WTC11 (cell line): ENCODE data around the gene PTCD3.

ENCODE experiments used
- AR ChIP-seq: fragments of 250-450 bp; sonication (Bioruptor Pico); IDR thresholded peaks from 2 replicates; pipeline ENCODE4 v1.9.0; 2021; ENCODE audit warnings: mild to moderate bottlenecking
- ATF2 ChIP-seq: sonication (generic); formaldehyde crosslinking; IDR thresholded peaks from 2 replicates; pipeline ENCODE4 v1.8.1; 2022; ENCODE audit warnings: low read depth, missing genetic modification reagents, borderline replicate concordance
- CTCF ChIP-seq: fragments of 200-600 bp; IDR thresholded peaks from 2 replicates; pipeline ENCODE4 v1.8.0; 2022; ENCODE audit warnings: antibody characterized with exemption
- GABPB1 ChIP-seq: sonication (generic); formaldehyde crosslinking; IDR thresholded peaks from 2 replicates; pipeline ENCODE4 v1.8.1; 2023; ENCODE audit warnings: mild to moderate bottlenecking, missing genetic modification reagents
- JUN ChIP-seq: sonication (generic); formaldehyde crosslinking; IDR thresholded peaks from 2 replicates; pipeline ENCODE4 v1.8.0; 2023; ENCODE audit warnings: mild to moderate bottlenecking, missing genetic modification reagents
- KAT7 ChIP-seq: sonication (generic); formaldehyde crosslinking; IDR thresholded peaks from 2 replicates; pipeline ENCODE4 v1.8.1; 2023; ENCODE audit warnings: missing genetic modification reagents, mild to moderate bottlenecking, borderline replicate concordance
- TP53 ChIP-seq: sonication (generic); formaldehyde crosslinking; IDR thresholded peaks from 2 replicates; pipeline ENCODE4 v1.8.1; 2023; ENCODE audit warnings: mild to moderate bottlenecking, missing genetic modification reagents
- USF2 ChIP-seq: sonication (generic); formaldehyde crosslinking; IDR thresholded peaks from 2 replicates; pipeline ENCODE4 v1.8.1; 2023; ENCODE audit warnings: mild to moderate bottlenecking, missing genetic modification reagents, moderate library complexity
- ZBTB21 ChIP-seq: sonication (generic); formaldehyde crosslinking; IDR thresholded peaks from 2 replicates; pipeline ENCODE4 v1.8.1; 2023; ENCODE audit warnings: mild to moderate bottlenecking, missing genetic modification reagents, borderline replicate concordance
- ZNF121 ChIP-seq: sonication (generic); formaldehyde crosslinking; IDR thresholded peaks from 2 replicates; pipeline ENCODE4 v1.8.0; 2023; ENCODE audit warnings: missing genetic modification reagents
- ZNF263 ChIP-seq: sonication (generic); formaldehyde crosslinking; IDR thresholded peaks from 2 replicates; pipeline ENCODE4 v1.8.1; 2022; ENCODE audit warnings: low read depth, mild to moderate bottlenecking, moderate library complexity, missing genetic modification reagents

GRCh38 chr2:86150502-86150901 is 44.5 kb downstream of the PTCD3 start:
- no peak for TF ChIP-seq CTCF
- no peak for TF ChIP-seq AR (CRISPR knock-in tag)
- no peak for TF ChIP-seq USF2
- TF ChIP-seq ATF2, result no peak
- TF ChIP-seq ZNF263 (CRISPR knock-in tag), result no peak
- TF ChIP-seq JUN (CRISPR knock-in tag), result no peak
- no peak for TF ChIP-seq KAT7 (CRISPR knock-in tag)
- no peak for TF ChIP-seq GABPB1 (CRISPR knock-in tag)
- no peak for TF ChIP-seq ZNF121
- no peak for TF ChIP-seq ZBTB21 (CRISPR knock-in tag)
- no peak for TF ChIP-seq TP53
